ACC112 (cell line): Measurements from ENCODE around the gene R3HDM2.
"Not testable (repeated sequence)": the region's sequence is repeated elsewhere in the genome, so short reads cannot be mapped to it uniquely, and the experiment has no call there.

Experiments
- H2AFZ ChIP-seq: fragments of 200-600 bp; sonication (generic); one replicate; pipeline ENCODE4 v1.6.0; 2017; ENCODE audit warnings: antibody characterized with exemption, low read length; ENCODE audit not compliant: unreplicated experiment
- H3K27ac ChIP-seq: fragments of 200-600 bp; sonication (generic); 2 replicates; pipeline ENCODE4 v1.5.1; 2014; ENCODE audit warnings: low read depth, mild to moderate bottlenecking, antibody characterized with exemption, low read length, moderate library complexity
- H3K27me3 ChIP-seq: fragments of 200-600 bp; sonication (generic); 2 replicates; pipeline ENCODE4 v1.6.1; 2014; ENCODE audit warnings: mild to moderate bottlenecking, antibody characterized with exemption, low read length, moderate library complexity, mixed read lengths; ENCODE audit not compliant: insufficient read depth
- H3K36me3 ChIP-seq: fragments of 200-600 bp; sonication (generic); 2 replicates; pipeline ENCODE4 v1.6.1; 2016; ENCODE audit warnings: mild to moderate bottlenecking, antibody characterized with exemption, low read length, moderate library complexity, mixed read lengths; ENCODE audit not compliant: insufficient read depth
- H3K4me1 ChIP-seq: fragments of 200-600 bp; sonication (generic); one replicate; pipeline ENCODE4 v1.6.1; 2016; ENCODE audit warnings: low read length, mixed read lengths; ENCODE audit not compliant: insufficient read depth, unreplicated experiment, control insufficient read depth
- H3K4me3 ChIP-seq: fragments of 200-600 bp; sonication (generic); 2 replicates; pipeline ENCODE4 v1.5.1; 2014; ENCODE audit warnings: mild to moderate bottlenecking, low read depth, low read length
- H3K79me2 ChIP-seq: fragments of 200-600 bp; sonication (generic); one replicate; pipeline ENCODE4 v1.6.0; 2016; ENCODE audit warnings: low read length; ENCODE audit not compliant: control insufficient read depth, unreplicated experiment, insufficient read depth

Gene R3HDM2

DNA sequence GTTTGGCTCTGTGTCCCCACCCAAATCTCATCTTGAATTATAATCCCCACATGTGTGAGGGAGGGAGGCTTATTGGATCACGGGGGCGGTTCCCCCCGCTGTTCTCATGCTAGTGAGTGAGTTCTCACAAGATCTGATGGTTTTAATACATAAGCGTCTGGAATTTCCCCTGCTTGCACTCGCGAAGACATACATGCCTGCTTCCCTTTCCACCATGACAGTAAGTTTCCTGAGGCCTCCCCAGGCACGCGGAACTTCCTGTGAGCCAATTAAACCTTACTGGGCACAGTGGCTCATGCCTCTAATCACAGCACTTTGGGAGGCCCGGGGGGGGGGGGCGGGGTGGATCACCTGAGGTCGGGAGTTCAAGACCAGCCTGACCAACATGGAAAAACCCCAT lies 60.8 kb downstream of the R3HDM2 start:
- Histone ChIP-seq H3K4me3 (no peak overlapping the region), H3K27me3 (no peaks in the 10 kb centered on the region), H2AFZ (no peak overlapping the region), H3K4me1 (peaks cover 13% of the 10 kb centered on the region), H3K27ac (no peak overlapping the region), H3K36me3 (peaks cover 13% of the 10 kb centered on the region), H3K79me2 (peaks cover 4% of the 10 kb centered on the region)

- Histone ChIP-seq H3K36me3 (peaks cover 13% of the 10 kb centered on the region), H3K4me3 (no peak overlapping the region), H2AFZ (no peak overlapping the region), H3K27ac (no peak overlapping the region), H3K4me1 (peaks cover 13% of the 10 kb centered on the region), H3K27me3 (no peaks in the 10 kb centered on the region), H3K79me2 (peaks cover 4% of the 10 kb centered on the region)
These were observed 61.6 kb downstream of the R3HDM2 start for GRCh38 chr12:57369202-57369601.

GRCh38 chr12:57368349-57369095 lies 62.3 kb downstream of the R3HDM2 start:
- H3K27ac ChIP-seq = no peak overlapping the region
- peaks cover 13% of the 10 kb centered on the region for H3K36me3 ChIP-seq
- H3K79me2 ChIP-seq = peaks cover 4% of the 10 kb centered on the region
- H3K27me3 ChIP-seq = no peaks in the 10 kb centered on the region
- no peak overlapping the region for H3K4me3 ChIP-seq
- H3K4me1 ChIP-seq = peaks cover 13% of the 10 kb centered on the region
- H2AFZ ChIP-seq = no peak overlapping the region

- Histone ChIP-seq H3K4me3 (no peak overlapping the region), H3K79me2 (peaks cover 4% of the 10 kb centered on the region), H3K27ac (no peak overlapping the region), H3K27me3 (no peaks in the 10 kb centered on the region), H3K36me3 (peaks cover 13% of the 10 kb centered on the region), H3K4me1 (peaks cover 10% of the 10 kb centered on the region), H2AFZ (no peak overlapping the region)
These were observed 63.7 kb downstream of the R3HDM2 start for GRCh38 chr12:57367121-57367520.

GRCh38 chr12:57366315-57366714 lies 64.5 kb downstream of the R3HDM2 start:
- H3K27ac ChIP-seq = no peak overlapping the region
- H3K79me2 ChIP-seq = no peaks in the 10 kb centered on the region
- peaks cover 13% of the 10 kb centered on the region for H3K36me3 ChIP-seq
- H3K4me1 ChIP-seq = peaks cover 1% of the 10 kb centered on the region
- H3K4me3 ChIP-seq = no peak overlapping the region
- no peak overlapping the region for H2AFZ ChIP-seq
- no peaks in the 10 kb centered on the region for H3K27me3 ChIP-seq

- H3K4me1 ChIP-seq, H2AFZ ChIP-seq, H3K27ac ChIP-seq, H3K27me3 ChIP-seq, H3K79me2 ChIP-seq, H3K4me3 ChIP-seq: not testable (repeated sequence)
- H3K36me3 ChIP-seq = peaks cover 13% of the 10 kb centered on the region
These were observed 66.7 kb downstream of the R3HDM2 start for GRCh38 chr12:57364156-57364555.

DNA sequence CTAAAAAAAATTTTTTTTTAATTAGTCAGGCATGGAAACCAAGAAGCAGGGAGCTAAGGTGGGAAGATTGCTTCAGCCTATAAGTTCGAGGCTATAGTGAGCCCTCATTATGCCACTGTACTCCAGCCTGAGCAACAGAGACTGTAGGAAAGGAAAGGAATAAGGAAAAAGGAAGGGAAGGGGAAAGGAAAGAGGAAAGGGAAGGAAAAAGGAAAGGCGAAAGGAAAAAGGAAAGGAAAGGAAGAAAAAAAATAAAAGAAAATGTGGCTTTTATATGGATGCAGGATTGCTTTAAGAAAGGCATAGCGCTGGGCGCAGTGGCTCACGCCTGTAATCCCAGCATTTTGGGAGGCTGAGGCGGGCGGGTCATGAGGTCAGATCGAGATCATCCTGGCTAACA lies 70.4 kb downstream of the R3HDM2 start:
- H2AFZ ChIP-seq = no peak overlapping the region

DNA sequence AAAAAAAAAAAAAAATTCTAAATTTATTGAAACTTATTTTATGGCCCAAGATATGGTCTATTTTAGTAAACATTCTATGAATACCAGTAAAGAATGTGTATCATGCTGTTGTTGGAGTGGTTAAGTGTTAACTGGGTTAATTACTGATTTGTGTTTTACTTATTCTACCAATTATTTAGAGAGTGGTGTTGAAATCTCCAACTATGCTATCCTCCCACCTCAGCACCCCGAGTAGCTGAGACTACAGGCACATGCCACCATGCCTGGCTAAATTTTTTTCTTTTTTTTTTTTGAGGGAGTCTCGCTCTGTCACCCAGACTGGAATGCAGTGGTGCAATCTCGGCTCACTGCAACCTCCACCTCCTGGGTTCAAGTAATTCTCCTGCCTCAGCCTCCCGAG lies 72.2 kb downstream of the R3HDM2 start:
- Histone ChIP-seq H3K79me2 (no peaks in the 10 kb centered on the region), H3K27ac (no peak overlapping the region), H3K4me1 (no peaks in the 10 kb centered on the region), H3K27me3 (no peaks in the 10 kb centered on the region), H2AFZ (no peak overlapping the region), H3K4me3 (no peak overlapping the region), H3K36me3 (no peaks in the 10 kb centered on the region; the same call in 1 of the 2 replicates)

More for the DNA sequence above, 70.4 kb downstream of the R3HDM2 start:
- Histone ChIP-seq H3K4me1 (no peaks in the 10 kb centered on the region), H3K27me3 (no peaks in the 10 kb centered on the region), H3K79me2 (no peaks in the 10 kb centered on the region), H3K27ac (no peak overlapping the region), H3K36me3 (no peaks in the 10 kb centered on the region; the same call in 1 of the 2 replicates), H3K4me3 (no peak overlapping the region)

- H3K27ac ChIP-seq = no peak overlapping the region
- no peaks in the 10 kb centered on the region for H3K4me1 ChIP-seq
- no peaks in the 10 kb centered on the region for H3K79me2 ChIP-seq
- no peak overlapping the region for H2AFZ ChIP-seq
- no peaks in the 10 kb centered on the region; the same call in 1 of the 2 replicates for H3K36me3 ChIP-seq
- no peaks in the 10 kb centered on the region for H3K27me3 ChIP-seq
- no peak overlapping the region for H3K4me3 ChIP-seq
These were observed 75.1 kb downstream of the R3HDM2 start for GRCh38 chr12:57355734-57356133.

GRCh38 chr12:57352166-57352565 lies 78.7 kb downstream of the R3HDM2 start:
- no peak overlapping the region for H3K4me3 ChIP-seq

GRCh38 chr12:57347284-57347683 lies 83.6 kb downstream of the R3HDM2 start:
- H3K36me3 ChIP-seq = no peaks in the 10 kb centered on the region; the same call in 1 of the 2 replicates
- no peak overlapping the region for H2AFZ ChIP-seq
- H3K27me3 ChIP-seq = no peaks in the 10 kb centered on the region
- no peaks in the 10 kb centered on the region for H3K4me1 ChIP-seq
- H3K4me3 ChIP-seq = no peak overlapping the region
- no peak overlapping the region for H3K27ac ChIP-seq
- H3K79me2 ChIP-seq = no peaks in the 10 kb centered on the region

More at GRCh38 chr12:57352166-57352565, 78.7 kb downstream of the R3HDM2 start:
- no peaks in the 10 kb centered on the region; the same call in none of the 2 replicates for H3K36me3 ChIP-seq
- no peaks in the 10 kb centered on the region for H3K27me3 ChIP-seq
- no peak overlapping the region for H3K27ac ChIP-seq
- no peaks in the 10 kb centered on the region for H3K4me1 ChIP-seq
- H2AFZ ChIP-seq = no peak overlapping the region
- no peaks in the 10 kb centered on the region for H3K79me2 ChIP-seq
